Measurements from ENCODE around the gene PPP6R2. TPM values are rescaled to one million over a fixed set of nuclear protein-coding genes. Genes with fewer than 3 reads are reported as not detected.

The PPP6R2 gene
- total and polyA plus RNA-seq, 8 donors, result 24.4 to 243 (median 62.3) TPM

DNA sequence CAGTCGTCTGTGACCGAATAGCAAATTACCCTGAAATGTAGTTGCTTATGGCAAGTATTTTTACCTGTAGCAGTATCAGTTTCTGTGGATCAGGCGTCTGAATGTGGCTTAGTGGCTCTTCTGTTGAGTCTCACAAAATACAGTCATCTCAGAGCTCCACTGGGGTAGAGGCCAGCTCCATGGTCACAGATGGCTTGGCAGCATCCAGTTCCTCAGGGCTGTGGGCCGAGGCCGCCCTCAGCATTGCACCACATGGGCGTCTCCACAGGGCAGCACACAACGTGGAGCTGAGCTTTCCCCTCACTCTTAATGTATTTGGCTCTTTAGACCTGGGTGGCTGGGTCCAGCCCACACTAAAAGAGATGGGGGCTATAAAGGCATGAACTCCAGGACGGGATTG is 73.9 kb downstream of the PPP6R2 start:
- H3K4me3 ChIP-seq, result no peak overlapping the region
- no peak for DNase-seq
- no peak overlapping the region for H3K27ac ChIP-seq
- H3K27me3 ChIP-seq, result no peaks in the 10 kb centered on the region
- peaks cover 83 to 92% (median 90%) of the 10 kb centered on the region in 4 donors for H3K36me3 ChIP-seq
- WGBS, 5 donors, result 92 to 97% (median 93%) methylated on average over 8 of the region's 8 CpGs
- TF ChIP-seq CTCF (IDR thresholded peaks at IDR 0.05) (no peak), POLR2A (IDR thresholded peaks at IDR 0.05) (no peak), EP300 (IDR thresholded peaks at IDR 0.05) (no peak), POLR2AphosphoS5 (IDR thresholded peaks at IDR 0.05) (no peak)
- intact Hi-C loops (cut with DNase I; ENCODE audit: low total_unique reads), result no loop called here
- H3K9me3 ChIP-seq, result no peaks in the 10 kb centered on the region
- H3K4me1 ChIP-seq, result peaks cover 0 to 4% (median 3%) of the 10 kb centered on the region in 4 donors

GRCh38 chr22:50417411-50418210 is 74.5 kb downstream of the PPP6R2 start:
- Histone ChIP-seq H3K4me3 (no peak overlapping the region), H3K27ac (no peak overlapping the region), H3K9me3 (no peaks in the 10 kb centered on the region), H3K4me1 (no peaks in the 10 kb centered on the region), H3K27me3 (no peaks in the 10 kb centered on the region), H3K36me3 (peaks cover 89 to 98% (median 96%) of the 10 kb centered on the region in 4 donors)
- intact Hi-C loops (cut with DNase I; ENCODE audit: low total_unique reads), result no loop called here
- TF ChIP-seq POLR2AphosphoS5 (IDR thresholded peaks at IDR 0.05) (no peak), EP300 (IDR thresholded peaks at IDR 0.05) (no peak), CTCF (IDR thresholded peaks at IDR 0.05) (no peak), POLR2A (IDR thresholded peaks at IDR 0.05) (no peak)
- WGBS, 5 donors, result 91 to 96% (median 92%) methylated on average over 13 of the region's 13 CpGs
- DNase-seq, result no peak

- DNase-seq, result no peak
- Histone ChIP-seq H3K36me3 (peaks cover 94 to 100% (median 100%) of the 10 kb centered on the region in 4 donors), H3K27me3 (no peaks in the 10 kb centered on the region), H3K27ac (no peak overlapping the region), H3K9me3 (no peaks in the 10 kb centered on the region), H3K4me3 (no peak overlapping the region), H3K4me1 (no peaks in the 10 kb centered on the region)
- 89 to 97% (median 95%) methylated on average over 5 of the region's 5 CpGs for WGBS, 5 donors
- TF ChIP-seq POLR2AphosphoS5 (IDR thresholded peaks at IDR 0.05) (no peak), POLR2A (IDR thresholded peaks at IDR 0.05) (no peak), EP300 (IDR thresholded peaks at IDR 0.05) (no peak), CTCF (IDR thresholded peaks at IDR 0.05) (no peak)
- intact Hi-C loops (cut with DNase I; ENCODE audit: low total_unique reads), result no loop called here
Measured at GRCh38 chr22:50418624-50419023, 75.5 kb downstream of the PPP6R2 start.

DNA sequence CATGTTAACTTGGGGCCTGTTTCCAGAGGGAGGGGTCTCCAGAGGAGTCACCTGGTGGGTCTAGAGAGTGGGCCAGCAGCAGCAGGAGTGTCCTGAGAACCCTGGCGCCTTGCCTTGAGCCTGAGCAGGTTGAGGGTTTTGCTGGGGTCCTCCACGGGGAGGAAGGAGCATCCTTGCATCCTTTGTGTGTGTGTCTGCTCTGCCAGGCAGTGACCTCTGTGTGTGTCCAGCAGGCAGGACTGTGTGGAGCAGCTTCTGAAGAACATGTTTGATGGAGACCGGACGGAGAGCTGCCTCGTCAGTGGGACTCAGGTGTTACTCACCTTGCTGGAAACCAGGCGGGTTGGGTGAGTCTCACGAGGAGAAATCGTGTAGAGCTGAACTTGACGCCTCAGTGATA is 76.0 kb downstream of the PPP6R2 start:
- 87 to 93% (median 92%) methylated on average over 8 to 9 of the region's 9 CpGs for WGBS, 5 donors
- no peaks in the 10 kb centered on the region for H3K4me1 ChIP-seq
- no peaks in the 10 kb centered on the region for H3K9me3 ChIP-seq
- peaks cover 97 to 100% (median 100%) of the 10 kb centered on the region in 4 donors for H3K36me3 ChIP-seq
- no peak overlapping the region for H3K27ac ChIP-seq
- no peak for TF ChIP-seq EP300 (IDR thresholded peaks at IDR 0.05)
- no peak for TF ChIP-seq POLR2AphosphoS5 (IDR thresholded peaks at IDR 0.05)
- no peak for TF ChIP-seq CTCF (IDR thresholded peaks at IDR 0.05)
- intact Hi-C loops (cut with DNase I; ENCODE audit: low total_unique reads), result no loop called here
- no peak overlapping the region for H3K4me3 ChIP-seq
- no peaks in the 10 kb centered on the region for H3K27me3 ChIP-seq
- DNase-seq, result no peak
